Lower leg skin (tissue), 4 donors: ENCODE measurements around the gene VPS8. TPM values are rescaled to one million over a fixed set of nuclear protein-coding genes. Genes with fewer than 3 reads are reported as not detected.

Experiments
- DNase-seq, 2 donors: peaks; one replicate each; pipeline ENCODE4 v3.0.0-alpha.2; 2019; ENCODE audit warnings: low spot score in 2 of 2
- H3K4me3 ChIP-seq: fragments of 200-600 bp; sonication (generic); 2 replicates; pipeline ENCODE4 v1.5.1; 2017; ENCODE audit warnings: mild to moderate bottlenecking, low read depth; ENCODE audit not compliant: poor library complexity, severe bottlenecking
- CTCF ChIP-seq, 3 donors: fragments of 450-650 bp; IDR thresholded peaks; one replicate each; pipeline ENCODE4 v1.5.1; 2016; ENCODE audit warnings: antibody characterized with exemption in 3 of 3, mild to moderate bottlenecking in 3 of 3, moderate library complexity in 2 of 3
- POLR2A ChIP-seq, 2 donors: fragments of 450-650 bp; IDR thresholded peaks; one replicate each; pipeline ENCODE4 v1.6.1; 2016 to 2017; ENCODE audit warnings: antibody characterized with exemption in 2 of 2, mild to moderate bottlenecking in 1 of 2, moderate library complexity in 1 of 2
- WGBS, 2 donors: methylation state at CpG; one replicate each; pipeline ENCODE4 v1.1.5; 2018; 5-methylcytosine and 5-hydroxymethylcytosine counted together
- intact Hi-C: fragments of 100-400 bp; cut with DNase I; formaldehyde crosslinking; loops from one replicate; pipeline ENCODE4 v1.15.0; 2023; ENCODE audit warnings: low total_unique reads
- total RNA-seq, 4 donors: library from RNA; depleted of rRNA; stranded (reverse); fragments of >200 nt; gene quantifications; one replicate each; pipeline ENCODE4 v1.1.0, GENCODE V29; 2016

Gene VPS8
- total RNA-seq, 4 donors from 2014 or later = 31.4 to 67.7 (median 55.1) TPM

DNA sequence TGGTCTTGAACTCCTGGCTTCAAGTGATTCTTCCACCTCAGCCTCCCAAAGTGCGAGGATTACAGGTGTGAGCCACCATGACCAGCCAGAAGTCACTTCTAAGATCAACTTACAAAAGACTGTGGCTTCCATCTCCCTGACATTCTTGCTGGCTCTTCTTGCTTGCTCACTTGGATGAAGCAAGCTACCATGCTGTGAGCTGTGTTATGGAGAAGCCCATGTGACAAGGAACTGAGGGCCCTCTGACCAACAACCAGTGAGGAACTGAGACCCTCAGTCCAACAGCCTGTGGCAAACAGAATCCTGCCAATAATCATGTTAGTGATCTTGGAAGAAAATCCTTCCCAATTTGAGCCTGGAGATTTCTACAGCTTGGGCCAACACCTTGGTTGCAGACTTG is 7.2 kb upstream of the VPS8 start:
- 96 to 100% methylated on average over 1 of the region's 1 CpG for WGBS, 2 donors
- TF ChIP-seq POLR2A (IDR thresholded peaks at IDR 0.05) (no peak), CTCF (IDR thresholded peaks at IDR 0.05) (no peak)
- DNase-seq = no peak
- no peak overlapping the region for H3K4me3 ChIP-seq
- intact Hi-C loops = loop anchor here (5.0 kb wide), 1 partner anchor 1108 kb away; the partner anchor contains the start of gene YEATS2

DNA sequence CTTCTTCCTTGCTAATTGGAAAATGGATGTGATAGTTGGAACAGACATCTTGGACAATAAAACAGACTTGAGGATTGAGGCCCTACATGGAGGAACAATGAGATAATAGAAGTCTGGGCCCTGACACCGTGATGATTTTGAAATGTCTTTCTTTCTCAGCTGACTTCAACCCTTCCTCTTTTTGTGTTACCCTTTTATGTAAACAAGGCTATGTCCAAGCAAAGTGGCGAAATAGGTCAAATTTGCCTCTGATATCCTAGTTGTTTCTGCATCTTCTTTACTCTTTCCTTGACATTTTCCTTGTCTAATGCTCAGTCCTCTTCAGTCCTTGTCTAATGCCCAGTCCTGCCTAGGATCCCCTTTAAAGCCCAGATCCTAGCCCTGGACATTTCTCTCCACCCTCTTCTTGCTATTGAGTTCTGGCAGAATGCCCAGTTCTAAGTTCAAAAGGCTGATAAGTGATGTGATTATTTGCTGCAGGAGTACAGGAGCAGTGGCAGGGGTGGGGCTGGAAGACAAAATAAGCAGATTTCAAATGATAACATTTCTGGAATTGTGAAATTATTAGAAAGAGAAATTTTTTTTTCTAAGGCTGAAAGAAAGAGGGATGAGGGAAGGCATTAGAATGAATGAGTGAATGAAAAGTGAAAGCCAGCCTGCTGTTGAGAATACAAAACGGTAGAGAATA is 6.5 kb upstream of the VPS8 start:
- intact Hi-C loops = loop anchor here (5.0 kb wide), 1 partner anchor 1108 kb away; the partner anchor contains the start of gene YEATS2
- DNase-seq = no peak
- TF ChIP-seq CTCF (IDR thresholded peaks at IDR 0.05) (no peak), POLR2A (IDR thresholded peaks at IDR 0.05) (no peak)
- H3K4me3 ChIP-seq = no peak overlapping the region
- WGBS, 2 donors = 66 to 74% methylated on average over 3 of the region's 3 CpGs

DNA sequence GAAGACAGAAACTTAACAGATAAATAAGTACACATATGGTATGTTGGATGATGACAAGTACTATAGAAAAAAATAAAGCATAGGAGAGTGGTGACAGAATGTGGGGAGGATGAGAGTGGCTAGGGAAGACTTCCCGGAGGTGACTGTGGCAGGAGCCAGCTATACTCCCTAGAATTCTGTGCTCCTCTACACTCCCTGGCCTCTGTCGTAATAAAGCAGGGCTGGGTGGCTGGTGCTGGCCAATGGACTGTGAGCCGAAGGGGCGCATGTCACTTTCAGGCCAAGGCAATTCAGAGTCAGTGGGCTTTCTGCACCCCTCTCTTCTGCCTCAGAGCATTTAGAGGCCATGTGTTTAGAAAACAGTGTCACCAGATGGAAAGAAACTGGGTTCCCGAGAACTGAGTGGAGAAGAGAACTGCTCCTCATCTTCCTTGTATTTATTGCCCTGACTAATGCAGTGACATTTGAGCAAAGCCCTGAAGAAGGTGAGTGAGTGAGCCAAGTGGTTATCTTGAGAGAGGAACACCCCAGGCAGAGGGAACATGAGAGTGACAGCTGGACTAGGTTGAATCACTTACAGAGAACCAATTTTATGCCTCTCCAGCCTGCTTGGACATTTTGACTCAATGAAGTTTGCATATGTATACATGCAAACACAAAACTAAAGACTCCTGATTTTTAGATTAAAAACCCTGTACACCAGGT is 5.2 kb upstream of the VPS8 start:
- H3K4me3 ChIP-seq = no peak overlapping the region
- 83 to 93% methylated on average over 5 of the region's 5 CpGs for WGBS, 2 donors
- intact Hi-C loops = loop anchor here (5.0 kb wide), 1 partner anchor 1109 kb away; the partner anchor contains the start of gene YEATS2
- no peak for DNase-seq
- TF ChIP-seq POLR2A (IDR thresholded peaks at IDR 0.05) (no peak), CTCF (IDR thresholded peaks at IDR 0.05) (no peak)

DNA sequence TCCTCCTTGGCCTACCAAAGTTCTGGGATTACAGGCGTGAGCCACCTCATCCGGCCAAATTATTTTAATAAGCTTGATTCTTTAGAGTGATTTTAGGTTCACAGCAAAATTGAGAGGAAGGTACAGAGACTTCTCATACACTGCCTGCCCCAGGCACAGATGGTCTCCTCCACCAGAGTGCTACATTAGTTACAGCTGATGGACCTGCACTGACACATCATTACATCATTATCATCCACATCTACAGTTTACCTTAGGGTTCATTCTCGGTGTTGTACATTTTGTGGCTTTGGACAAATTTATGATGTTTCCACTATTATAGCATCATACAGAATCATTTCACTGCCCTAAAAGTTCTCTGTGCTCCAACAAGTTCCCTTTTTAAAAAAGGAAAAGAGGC is 4.4 kb upstream of the VPS8 start:
- TF ChIP-seq POLR2A (IDR thresholded peaks at IDR 0.05) (no peak), CTCF (IDR thresholded peaks at IDR 0.05) (no peak)
- no peak for DNase-seq
- H3K4me3 ChIP-seq = no peak overlapping the region
- 88 to 93% methylated on average over 3 of the region's 3 CpGs for WGBS, 2 donors
- intact Hi-C loops = loop anchor here (5.0 kb wide), 1 partner anchor 1110 kb away; the partner anchor contains the start of gene YEATS2

DNA sequence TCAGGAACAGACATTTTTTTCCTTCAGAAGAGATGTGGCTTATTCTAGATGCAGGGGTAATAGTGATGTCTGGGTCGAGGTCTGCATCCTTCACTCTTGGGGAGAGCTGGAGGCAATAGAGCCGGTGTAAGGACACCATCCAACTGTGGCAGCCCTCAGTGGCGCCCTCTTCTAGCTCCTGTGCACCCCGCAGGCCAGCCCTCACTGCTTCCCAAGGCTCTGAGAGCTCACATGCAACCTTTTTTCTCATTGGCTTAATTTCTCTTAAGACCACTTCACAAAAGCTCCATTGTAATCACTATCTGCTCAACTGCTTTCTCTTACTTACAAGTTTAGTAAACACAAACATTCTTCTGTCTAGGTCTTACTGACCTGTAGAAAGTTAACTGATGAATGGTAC is 3.9 kb upstream of the VPS8 start:
- H3K4me3 ChIP-seq = no peak overlapping the region
- DNase-seq = no peak
- intact Hi-C loops = loop anchor here (5.0 kb wide), 1 partner anchor 1111 kb away; the partner anchor contains the start of gene YEATS2
- TF ChIP-seq CTCF (IDR thresholded peaks at IDR 0.05) = no peak
- TF ChIP-seq POLR2A (IDR thresholded peaks at IDR 0.05) = no peak
- WGBS, 2 donors = 38 to 39% methylated on average over 4 of the region's 4 CpGs
